Loucy (cell line): ENCODE measurements around the gene UNC50.

Experiments used
- H2AFZ ChIP-seq: fragments of 200-600 bp; sonication (generic); 2 replicates; pipeline ENCODE4 v1.6.0; 2016; ENCODE audit warnings: antibody characterized with exemption, mild to moderate bottlenecking, low read length, moderate library complexity
- H3F3A ChIP-seq: fragments of 200-600 bp; 2 replicates; pipeline ENCODE4 v1.6.0; 2016; ENCODE audit warnings: antibody characterized with exemption, low read depth, mild to moderate bottlenecking
- H3K27me3 ChIP-seq: fragments of 200-600 bp; sonication (generic); 2 replicates; pipeline ENCODE4 v1.6.1; 2014; ENCODE audit warnings: low read length, mild to moderate bottlenecking; ENCODE audit not compliant: insufficient read depth, poor library complexity, severe bottlenecking
- H3K36me3 ChIP-seq: fragments of 200-600 bp; sonication (generic); 2 replicates; pipeline ENCODE4 v1.6.1; 2016; ENCODE audit warnings: low read length; ENCODE audit not compliant: insufficient read depth
- H3K4me1 ChIP-seq: fragments of 200-600 bp; sonication (generic); 2 replicates; pipeline ENCODE4 v1.5.1; 2014; ENCODE audit warnings: low read length, mild to moderate bottlenecking; ENCODE audit not compliant: insufficient read depth, poor library complexity, severe bottlenecking
- H3K4me2 ChIP-seq: fragments of 200-600 bp; sonication (generic); 2 replicates; pipeline ENCODE4 v1.6.0; 2014; ENCODE audit warnings: antibody characterized with exemption, low read length, low read depth, mild to moderate bottlenecking; ENCODE audit not compliant: poor library complexity, severe bottlenecking
- H3K4me3 ChIP-seq: fragments of 200-600 bp; sonication (generic); 2 replicates; pipeline ENCODE4 v1.5.1; 2014; ENCODE audit warnings: low read length, mild to moderate bottlenecking, mixed read lengths; ENCODE audit not compliant: poor library complexity, severe bottlenecking
- H3K79me2 ChIP-seq: fragments of 200-600 bp; sonication (generic); 2 replicates; pipeline ENCODE4 v1.6.1; 2014; ENCODE audit warnings: low read length; ENCODE audit not compliant: insufficient read depth
- H3K9ac ChIP-seq: fragments of 200-600 bp; sonication (generic); 2 replicates; pipeline ENCODE4 v1.6.0; 2014; ENCODE audit warnings: mild to moderate bottlenecking, low read depth, low read length, moderate library complexity; ENCODE audit not compliant: poor library complexity, severe bottlenecking
- H3K9me2 ChIP-seq: fragments of 200-600 bp; sonication (generic); replicated peaks from 2 replicates; pipeline ENCODE4 v1.6.1; 2016; ENCODE audit warnings: low read depth, low read length, mixed read lengths
- H3K9me3 ChIP-seq: fragments of 200-600 bp; sonication (generic); 2 replicates; pipeline ENCODE4 v1.6.1; 2014; ENCODE audit warnings: mild to moderate bottlenecking, antibody characterized with exemption, low read length, low read depth; ENCODE audit not compliant: insufficient read depth
- H4K20me1 ChIP-seq: fragments of 200-600 bp; sonication (generic); 2 replicates; pipeline ENCODE4 v1.6.0; 2014; ENCODE audit warnings: antibody characterized with exemption, low read length, mild to moderate bottlenecking; ENCODE audit not compliant: insufficient read depth, poor library complexity, severe bottlenecking
- CTCF ChIP-seq: fragments of 200-600 bp; sonication (generic); conservative IDR thresholded peaks from 2 replicates; pipeline ENCODE4 v1.5.1; 2014; ENCODE audit warnings: mild to moderate bottlenecking, antibody characterized with exemption, low read length
- EZH2phosphoT487 ChIP-seq: fragments of 200-600 bp; IDR thresholded peaks from 2 replicates; pipeline ENCODE4 v1.6.1; 2018; ENCODE audit warnings: antibody characterized with exemption, mild to moderate bottlenecking, moderate library complexity, borderline replicate concordance

The UNC50 gene

DNA sequence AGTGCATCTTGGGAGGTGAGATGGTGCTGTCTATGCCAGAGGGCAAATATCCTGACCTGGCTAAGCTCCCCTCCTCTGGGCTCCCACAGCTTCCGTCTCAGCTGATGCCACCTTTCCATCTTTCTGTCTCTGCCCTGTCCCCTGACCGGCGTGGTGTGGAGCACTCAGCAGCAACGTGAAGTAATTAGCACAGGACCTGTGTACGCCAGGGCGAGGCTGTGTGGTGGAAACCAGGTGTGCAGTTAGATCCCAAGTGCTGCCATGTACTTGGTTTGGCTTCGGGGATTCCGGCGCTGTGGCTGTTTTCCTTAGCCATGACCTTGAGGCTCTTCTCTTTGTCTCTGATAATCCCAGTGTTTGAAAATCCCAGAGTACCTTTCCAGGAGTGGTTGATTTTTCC, 36.6 kb upstream of the UNC50 start:
- no peaks in the 10 kb centered on the region for H3K27me3 ChIP-seq
- no peaks in the 10 kb centered on the region for H3K79me2 ChIP-seq
- no peak overlapping the region for H3K4me2 ChIP-seq
- H3K9ac ChIP-seq = no peak overlapping the region
- no peak overlapping the region for H3K4me3 ChIP-seq
- no peak overlapping the region for H2AFZ ChIP-seq
- H3K9me2 ChIP-seq = no peaks in the 10 kb centered on the region
- no peaks in the 10 kb centered on the region for H3F3A ChIP-seq
- peaks cover 32% of the 10 kb centered on the region; the same call in 1 of the 2 replicates for H3K36me3 ChIP-seq
- no peaks in the 10 kb centered on the region for H3K4me1 ChIP-seq
- no peaks in the 10 kb centered on the region for H4K20me1 ChIP-seq
- no peaks in the 10 kb centered on the region for H3K9me3 ChIP-seq
- no peak for TF ChIP-seq CTCF
- no peak for TF ChIP-seq EZH2phosphoT487

DNA sequence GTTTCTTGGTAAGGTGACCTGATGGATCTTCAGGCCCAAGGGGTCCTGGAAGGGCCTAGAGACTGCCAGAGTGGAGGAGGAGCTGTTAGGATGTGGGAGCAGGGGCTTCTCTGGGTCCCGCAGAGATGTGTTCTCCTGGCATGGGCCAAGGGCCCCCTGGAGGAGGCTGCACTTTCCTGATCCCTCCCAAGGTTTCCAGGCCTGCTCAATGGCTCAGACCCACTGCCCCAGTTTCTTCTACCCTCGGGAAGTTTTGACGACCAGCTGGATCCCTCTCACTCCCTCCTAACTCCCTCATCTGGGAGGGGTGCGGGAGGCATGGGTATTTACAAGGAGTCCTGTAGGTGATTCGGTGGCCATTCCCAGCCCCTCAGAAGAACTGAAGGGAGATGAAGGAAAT, 36.2 kb upstream of the UNC50 start:
- no peaks in the 10 kb centered on the region for H3K9me3 ChIP-seq

DNA sequence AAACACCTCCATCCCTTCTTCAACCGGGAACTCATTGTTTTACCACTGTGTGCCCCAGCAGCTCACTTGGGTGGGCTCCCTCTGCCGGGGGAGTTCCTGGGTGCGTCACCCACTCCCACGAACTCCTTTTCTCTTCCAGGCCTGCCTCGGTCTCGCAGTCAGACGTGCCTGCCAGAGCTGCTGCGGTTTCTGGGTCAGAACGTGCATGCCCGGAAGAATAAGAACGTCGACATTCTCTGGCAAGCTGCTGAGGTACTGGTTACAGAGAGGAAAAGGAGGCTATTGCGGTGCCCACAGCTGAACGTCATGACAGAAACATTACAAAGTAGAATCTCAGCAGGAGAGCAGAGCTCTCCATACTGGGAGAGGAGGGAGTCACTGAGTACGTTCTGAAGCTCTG, 35.7 kb upstream of the UNC50 start:
- Histone ChIP-seq H3F3A (no peaks in the 10 kb centered on the region), H3K27me3 (no peaks in the 10 kb centered on the region), H3K9me3 (no peaks in the 10 kb centered on the region), H3K36me3 (peaks cover 39% of the 10 kb centered on the region; the same call in 1 of the 2 replicates), H3K4me2 (no peak overlapping the region), H3K4me3 (no peak overlapping the region), H4K20me1 (no peaks in the 10 kb centered on the region), H3K9me2 (no peaks in the 10 kb centered on the region), H3K9ac (no peak overlapping the region), H2AFZ (no peak overlapping the region), H3K4me1 (no peaks in the 10 kb centered on the region), H3K79me2 (no peaks in the 10 kb centered on the region)
- TF ChIP-seq EZH2phosphoT487 = no peak
- TF ChIP-seq CTCF = no peak

More for the DNA sequence above, 36.2 kb upstream of the UNC50 start:
- no peak overlapping the region for H3K4me3 ChIP-seq
- H3K4me1 ChIP-seq = no peaks in the 10 kb centered on the region
- no peak overlapping the region for H3K4me2 ChIP-seq
- peaks cover 35% of the 10 kb centered on the region; the same call in 1 of the 2 replicates for H3K36me3 ChIP-seq
- H3K9ac ChIP-seq = no peak overlapping the region
- no peaks in the 10 kb centered on the region for H3K27me3 ChIP-seq
- no peaks in the 10 kb centered on the region for H4K20me1 ChIP-seq
- TF ChIP-seq EZH2phosphoT487 (no peak), CTCF (no peak)
- no peaks in the 10 kb centered on the region for H3K9me2 ChIP-seq
- H2AFZ ChIP-seq = no peak overlapping the region
- no peaks in the 10 kb centered on the region for H3K79me2 ChIP-seq
- H3F3A ChIP-seq = no peaks in the 10 kb centered on the region
